A549 (cell line): ENCODE results near the gene BEAN1. TPM values are rescaled to one million over a fixed set of nuclear protein-coding genes. Genes with fewer than 3 reads are reported as not detected.

Experiments
- ATOH8 ChIP-seq: fragments of 250-450 bp; sonication (Bioruptor Pico); IDR thresholded peaks from 2 replicates; pipeline ENCODE4 v1.5.0; 2020; ENCODE audit warnings: low read depth, mild to moderate bottlenecking, moderate library complexity
- CBX2 ChIP-seq: fragments of 200-600 bp; sonication (generic); IDR thresholded peaks from 2 replicates; pipeline ENCODE4 v1.6.1; 2016; ENCODE audit warnings: low read depth, mild to moderate bottlenecking, borderline replicate concordance
- CEBPB ChIP-seq, 2 experiments: fragments of >200 bp in 1 of 2; sonication (Bioruptor Twin) in 1 of 2; formaldehyde crosslinking in 1 of 2; IDR thresholded peaks; 2 replicates each; pipeline ENCODE4 v1.6.1; 2012 to 2016
- CHD2 ChIP-seq: fragments of 150-350 bp; IDR thresholded peaks from 2 replicates; pipeline ENCODE4 v1.6.1; 2014; ENCODE audit warnings: low read length; ENCODE audit not compliant: partially characterized antibody
- EHF ChIP-seq: fragments of 250-450 bp; sonication (Bioruptor Pico); IDR thresholded peaks from 2 replicates; pipeline ENCODE4 v1.5.0; 2020; ENCODE audit warnings: mild to moderate bottlenecking
- ELK1 ChIP-seq: fragments of 150-350 bp; IDR thresholded peaks from 2 replicates; pipeline ENCODE4 v1.6.1; 2014; ENCODE audit warnings: low read depth, mild to moderate bottlenecking, low read length
- EP300 ChIP-seq, 2 experiments: fragments of >200 bp; sonication (Bioruptor Twin); formaldehyde crosslinking; IDR thresholded peaks; 2 replicates in 1 of 2; 3 replicates in 1 of 2; pipeline ENCODE4 v1.6.1; 2016 to 2017
- ESRRA ChIP-seq: fragments of 150-350 bp; IDR thresholded peaks from 2 replicates; pipeline ENCODE4 v1.6.1; 2014; ENCODE audit warnings: mild to moderate bottlenecking, low read length, borderline replicate concordance
- FOSB ChIP-seq: fragments of 250-450 bp; sonication (Bioruptor Pico); IDR thresholded peaks from 2 replicates; pipeline ENCODE4 v1.5.0; 2020; ENCODE audit warnings: mild to moderate bottlenecking, moderate library complexity
- FOXS1 ChIP-seq: fragments of 250-450 bp; sonication (Bioruptor Pico); IDR thresholded peaks from 2 replicates; pipeline ENCODE4 v1.5.0; 2020; ENCODE audit warnings: mild to moderate bottlenecking, moderate library complexity
- GATA3 ChIP-seq: IDR thresholded peaks from 2 replicates; pipeline ENCODE4 v1.6.1; 2012; ENCODE audit warnings: borderline replicate concordance
- HEYL ChIP-seq: fragments of 250-450 bp; sonication (Bioruptor Pico); IDR thresholded peaks from 2 replicates; pipeline ENCODE4 v1.8.0; 2021; ENCODE audit warnings: mild to moderate bottlenecking, moderate library complexity
- HOXA7 ChIP-seq: fragments of 250-450 bp; sonication (Bioruptor Pico); IDR thresholded peaks from 2 replicates; pipeline ENCODE4 v1.5.0; 2020; ENCODE audit warnings: mild to moderate bottlenecking, moderate library complexity
- KDM5A ChIP-seq: fragments of 200-600 bp; sonication (generic); IDR thresholded peaks from 2 replicates; pipeline ENCODE4 v1.6.1; 2016; ENCODE audit warnings: antibody characterized with exemption, mild to moderate bottlenecking
- MAX ChIP-seq: IDR thresholded peaks from 2 replicates; pipeline ENCODE4 v1.6.1; 2012
- MYC ChIP-seq: IDR thresholded peaks from 2 replicates; pipeline ENCODE4 v1.6.1; 2012; ENCODE audit warnings: mild to moderate bottlenecking, inconsistent platforms, low read length, improper control_type of control experiment, borderline replicate concordance
- NFE2L2 ChIP-seq: fragments of 150-350 bp; conservative IDR thresholded peaks from 2 replicates; pipeline ENCODE4 v1.6.1; 2014; ENCODE audit warnings: low read length
- NPAS2 ChIP-seq: fragments of 250-450 bp; sonication (Bioruptor Pico); IDR thresholded peaks from 2 replicates; pipeline ENCODE4 v1.8.0; 2022; ENCODE audit warnings: mild to moderate bottlenecking, moderate library complexity, borderline replicate concordance
- NR3C1 ChIP-seq: fragments of >200 bp; sonication (Bioruptor Twin); formaldehyde crosslinking; IDR thresholded peaks from 3 replicates; pipeline ENCODE4 v1.6.1; 2017
- PHF8 ChIP-seq: fragments of 200-600 bp; sonication (generic); IDR thresholded peaks from 2 replicates; pipeline ENCODE4 v1.6.1; 2016; ENCODE audit warnings: low read depth, mild to moderate bottlenecking, antibody characterized with exemption, moderate library complexity, borderline replicate concordance
- POLR2AphosphoS2 ChIP-seq: conservative IDR thresholded peaks from 2 replicates; pipeline ENCODE4 v1.6.1; 2012; ENCODE audit warnings: low read length, improper control_type of control experiment, inconsistent platforms
- RAD21 ChIP-seq, 2 experiments: fragments of >200 bp in 1 of 2; sonication (Bioruptor Twin) in 1 of 2; formaldehyde crosslinking in 1 of 2; IDR thresholded peaks in 1 of 2; conservative IDR thresholded peaks in 1 of 2; 2 replicates in 1 of 2; 3 replicates in 1 of 2; pipeline ENCODE4 v1.6.1; 2012 to 2018; ENCODE audit warnings: inconsistent platforms in 1 of 2
- RARB ChIP-seq: fragments of 250-450 bp; sonication (Bioruptor Pico); IDR thresholded peaks from 2 replicates; pipeline ENCODE4 v1.8.0; 2021; ENCODE audit warnings: mild to moderate bottlenecking, moderate library complexity
- RCOR1 ChIP-seq: fragments of 150-350 bp; IDR thresholded peaks from 2 replicates; pipeline ENCODE4 v1.6.1; 2014; ENCODE audit warnings: antibody characterized with exemption, low read length, low read depth
- REST ChIP-seq: fragments of 200-600 bp; sonication (generic); IDR thresholded peaks from 2 replicates; pipeline ENCODE4 v1.6.1; 2016; ENCODE audit warnings: antibody characterized with exemption, mild to moderate bottlenecking, moderate library complexity
- RFX5 ChIP-seq: fragments of 450-650 bp; IDR thresholded peaks from 2 replicates; pipeline ENCODE4 v1.7.1; 2014; ENCODE audit warnings: antibody characterized with exemption, mild to moderate bottlenecking, moderate library complexity
- RNF2 ChIP-seq: fragments of 200-600 bp; sonication (generic); IDR thresholded peaks from 2 replicates; pipeline ENCODE4 v1.6.1; 2016; ENCODE audit warnings: low read depth, mild to moderate bottlenecking, antibody characterized with exemption, moderate library complexity, borderline replicate concordance
- SMC3 ChIP-seq: fragments of >200 bp; sonication (Bioruptor Twin); formaldehyde crosslinking; IDR thresholded peaks from 3 replicates; pipeline ENCODE4 v1.6.1; 2018; ENCODE audit warnings: inconsistent platforms
- TFCP2L1 ChIP-seq: fragments of 250-450 bp; sonication (Bioruptor Pico); IDR thresholded peaks from 2 replicates; pipeline ENCODE4 v1.5.0; 2021; ENCODE audit warnings: mild to moderate bottlenecking
- TP53 ChIP-seq: fragments of 250-450 bp; sonication (Bioruptor Pico); IDR thresholded peaks from 2 replicates; pipeline ENCODE4 v1.5.0; 2021; ENCODE audit warnings: mild to moderate bottlenecking, moderate library complexity
- ZC3H11A ChIP-seq: fragments of 450-650 bp; IDR thresholded peaks from 2 replicates; pipeline ENCODE4 v1.6.1; 2014; ENCODE audit warnings: antibody characterized with exemption, mild to moderate bottlenecking
- polyA plus RNA-seq, 4 experiments: library from polyadenylated mRNA; depleted of rRNA in 3 of 4; stranded (reverse); fragments of >200 nt; fragmentation: RNase III in 1 of 4; extraction: RNeasy Plus Mini Kit Qiagen cat#74134 plus additional on column Dnase treatment in 1 of 4; gene quantifications; 2 replicates in 3 of 4; 3 replicates in 1 of 4; pipeline ENCODE4 v1.2.3, GENCODE V29; 2011 to 2017
- TF ChIP-seq, protein P1 (sequence below): fragments of 250-450 bp; sonication (Bioruptor Pico); IDR thresholded peaks from 2 replicates; pipeline ENCODE4 v1.5.0; 2021; ENCODE audit warnings: mild to moderate bottlenecking, moderate library complexity, borderline replicate concordance
- TF ChIP-seq, protein P2 (sequence below): fragments of >200 bp; sonication (Bioruptor Twin); formaldehyde crosslinking; IDR thresholded peaks from 3 replicates; pipeline ENCODE4 v1.6.1; 2016

Gene BEAN1
- polyA plus RNA-seq, 2 of the 4 experiments (the other 2 are of a cell fraction): 0.98 to 1.7 TPM

GRCh38 chr16:66516808-66517585 is 89.9 kb downstream of the BEAN1 start (continued):
- peak; percentile 97 for TF ChIP-seq MAX
- peak; percentile 47; the same call in 1 of the 2 replicates for TF ChIP-seq FOSB (CRISPR knock-in tag)
- peak; percentile 89 for TF ChIP-seq GATA3
- TF ChIP-seq ESRRA: 0 out of 2 replicates have a peak, but pooled peaks have one; percentile 55
- TF ChIP-seq NPAS2 (CRISPR knock-in tag): no peak
- no peak for TF ChIP-seq ZC3H11A
- TF ChIP-seq, protein P1, sequence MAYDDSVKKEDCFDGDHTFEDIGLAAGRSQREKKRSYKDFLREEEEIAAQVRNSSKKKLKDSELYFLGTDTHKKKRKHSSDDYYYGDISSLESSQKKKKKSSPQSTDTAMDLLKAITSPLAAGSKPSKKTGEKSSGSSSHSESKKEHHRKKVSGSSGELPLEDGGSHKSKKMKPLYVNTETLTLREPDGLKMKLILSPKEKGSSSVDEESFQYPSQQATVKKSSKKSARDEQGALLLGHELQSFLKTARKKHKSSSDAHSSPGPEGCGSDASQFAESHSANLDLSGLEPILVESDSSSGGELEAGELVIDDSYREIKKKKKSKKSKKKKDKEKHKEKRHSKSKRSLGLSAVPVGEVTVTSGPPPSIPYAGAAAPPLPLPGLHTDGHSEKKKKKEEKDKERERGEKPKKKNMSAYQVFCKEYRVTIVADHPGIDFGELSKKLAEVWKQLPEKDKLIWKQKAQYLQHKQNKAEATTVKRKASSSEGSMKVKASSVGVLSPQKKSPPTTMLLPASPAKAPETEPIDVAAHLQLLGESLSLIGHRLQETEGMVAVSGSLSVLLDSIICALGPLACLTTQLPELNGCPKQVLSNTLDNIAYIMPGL (CRISPR knock-in tag): no peak
- TF ChIP-seq FOXS1 (CRISPR knock-in tag): peak; percentile 47; the same call in 1 of the 2 replicates
- TF ChIP-seq POLR2AphosphoS2: no peak
- TF ChIP-seq RCOR1: no peak
- TF ChIP-seq, protein P2, sequence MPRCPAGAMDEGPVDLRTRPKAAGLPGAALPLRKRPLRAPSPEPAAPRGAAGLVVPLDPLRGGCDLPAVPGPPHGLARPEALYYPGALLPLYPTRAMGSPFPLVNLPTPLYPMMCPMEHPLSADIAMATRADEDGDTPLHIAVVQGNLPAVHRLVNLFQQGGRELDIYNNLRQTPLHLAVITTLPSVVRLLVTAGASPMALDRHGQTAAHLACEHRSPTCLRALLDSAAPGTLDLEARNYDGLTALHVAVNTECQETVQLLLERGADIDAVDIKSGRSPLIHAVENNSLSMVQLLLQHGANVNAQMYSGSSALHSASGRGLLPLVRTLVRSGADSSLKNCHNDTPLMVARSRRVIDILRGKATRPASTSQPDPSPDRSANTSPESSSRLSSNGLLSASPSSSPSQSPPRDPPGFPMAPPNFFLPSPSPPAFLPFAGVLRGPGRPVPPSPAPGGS: peak; percentile 87; the same call in 2 of the 3 replicates
- TF ChIP-seq RNF2: no peak
- peak; percentile 90 for TF ChIP-seq MYC
- TF ChIP-seq KDM5A: no peak
- peak in 1 of 2 experiments; percentile 68; a peak in 2 of 4 replicates for TF ChIP-seq CEBPB (IDR thresholded peaks at IDR 0.05)
- no peak for TF ChIP-seq RARB (CRISPR knock-in tag)
- no peak for TF ChIP-seq HOXA7
- peak; percentile 54; the same call in 1 of the 2 replicates for TF ChIP-seq EHF (CRISPR knock-in tag)
- no peak for TF ChIP-seq CBX2
- TF ChIP-seq ELK1: no peak
- TF ChIP-seq TFCP2L1: 0 out of 2 replicates have a peak, but pooled peaks have one; percentile 35
- no peak for TF ChIP-seq NFE2L2
- no peak for TF ChIP-seq NR3C1
- TF ChIP-seq CHD2: no peak
- TF ChIP-seq RAD21 (conservative IDR thresholded peaks at IDR 0.05 in 1 of 2, IDR thresholded peaks at IDR 0.05 in 1 of 2): peak in 1 of 2 experiments; percentile 33; a peak in 2 of 5 replicates
- TF ChIP-seq SMC3: peak; percentile 40; the same call in 2 of the 3 replicates
- no peak for TF ChIP-seq PHF8
- TF ChIP-seq ATOH8 (CRISPR knock-in tag): peak; percentile 62; the same call in 1 of the 2 replicates
- TF ChIP-seq RFX5: no peak
- TF ChIP-seq REST: no peak
- no peak for TF ChIP-seq TP53
- TF ChIP-seq EP300 (IDR thresholded peaks at IDR 0.05): peak; percentile 87 to 88; a peak in 4 of 5 replicates
- peak; percentile 69; the same call in 1 of the 2 replicates for TF ChIP-seq HEYL (CRISPR knock-in tag)
